Left colon (tissue), 2 donors: ENCODE results near the gene TSNAX. TPM values are rescaled to one million over a fixed set of nuclear protein-coding genes. Genes with fewer than 3 reads are reported as not detected.

Experiments used
- ATAC-seq: fragments of 200-7000 bp; cut with Tn5 transposase; one replicate; pipeline ENCODE4 v1.9.1; 2020; ENCODE audit warnings: mild to moderate bottlenecking, moderate library complexity
- DNase-seq, 2 donors: peaks; one replicate each; pipeline ENCODE4 v3.0.0-alpha.2; 2020
- intact Hi-C, 2 donors: fragments of 100-400 bp; cut with DNase I in 1 of 2; cut with micrococcal nuclease in 1 of 2; formaldehyde crosslinking; loops; one replicate each; pipeline versions ENCODE4 v1.11.2 to v1.14.0; 2022; cut with DNase I, micrococcal nuclease
- total RNA-seq, 2 donors: library from RNA; stranded (reverse); fragmentation: NEBNext Ultra II Directional; extraction: Animal tissue kit (Norgen Biotek cat#: 25700); gene quantifications; one replicate each; pipeline ENCODE4 v1.2.1, GENCODE V29; 2021
- donor health status: DM: no; HTN: no; CAD: no.
- donor health status: DM: yes; HTN: yes; CAD: no.

Gene TSNAX
- total RNA-seq, 2 donors from 2014 or later = 30.7 to 34.3 TPM

GRCh38 chr1:231613419-231614349 lies 85.2 kb downstream of the TSNAX start:
- intact Hi-C loops = no loop called here
- DNase-seq (no peak), ATAC-seq (no peak)

Other genes with a start within 250 kb of the TSNAX start
- 10 to 100 TPM; 12.2 to 14.1 TPM for gene EXOC8, start 190.8 kb upstream of the TSNAX start, total RNA-seq
- gene SPRTN, start 190.4 kb upstream of the TSNAX start, total RNA-seq = 1 to 10 TPM; 7.2 to 9.4 TPM
- gene EGLN1, start 106.4 kb upstream of the TSNAX start, total RNA-seq = 10 to 100 TPM; 40.6 to 63.1 TPM
- gene DISC1, start 98.1 kb downstream of the TSNAX start, total RNA-seq = 10 to 100 TPM in 1 of 2 donors, 1 to 10 TPM in 1; 9.2 to 12.8 TPM